NCI-H128 (cell line): ENCODE measurements around the gene CERS6.

Experiments used
- DNase-seq: peaks from one replicate; lab custom pipeline; 2025; ENCODE audit not compliant: unreplicated experiment; lab: John Stamatoyannopoulos, UW

Gene CERS6

GRCh38 chr2:168528469-168528868 is 72.4 kb downstream of the CERS6 start:
- DNase-seq = no peak

DNA sequence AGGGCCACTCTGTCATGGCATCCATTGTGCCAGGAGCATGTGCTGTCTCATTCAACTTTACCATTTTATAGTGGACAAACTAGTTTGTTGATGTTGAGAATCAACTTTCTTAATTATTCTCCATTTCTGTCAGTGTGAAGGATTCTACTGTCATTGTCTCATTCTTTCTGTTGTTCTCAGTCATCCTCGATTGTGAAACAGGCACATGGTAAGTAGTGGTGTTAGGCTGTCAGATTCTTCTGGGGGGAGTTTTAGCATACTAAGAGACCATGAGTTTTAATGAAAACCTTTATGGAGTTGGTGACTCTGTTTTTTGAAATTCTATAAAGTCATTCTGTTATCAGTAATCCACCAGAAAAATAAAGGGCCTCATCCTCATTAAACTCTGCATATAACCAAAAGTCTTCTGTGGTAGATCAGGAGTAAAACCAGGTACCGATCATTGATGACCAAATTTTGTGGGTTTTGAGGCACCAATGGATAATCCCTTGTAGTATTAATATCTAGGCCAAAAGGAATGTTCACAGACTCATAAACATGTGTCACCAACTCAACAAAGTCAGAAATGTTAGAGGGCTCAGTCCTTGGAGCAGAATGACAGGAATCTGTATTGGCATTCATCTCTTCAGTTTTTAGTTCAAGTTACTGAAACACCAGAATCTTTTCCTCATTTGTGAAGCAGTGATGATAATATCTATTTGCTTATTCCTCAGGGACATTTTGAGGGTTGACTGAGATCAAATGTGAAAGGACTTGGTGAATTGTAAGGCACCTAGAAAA is 73.2 kb downstream of the CERS6 start:
- DNase-seq = no peak

GRCh38 chr2:168529900-168530561 is 74.0 kb downstream of the CERS6 start:
- no peak for DNase-seq

DNA sequence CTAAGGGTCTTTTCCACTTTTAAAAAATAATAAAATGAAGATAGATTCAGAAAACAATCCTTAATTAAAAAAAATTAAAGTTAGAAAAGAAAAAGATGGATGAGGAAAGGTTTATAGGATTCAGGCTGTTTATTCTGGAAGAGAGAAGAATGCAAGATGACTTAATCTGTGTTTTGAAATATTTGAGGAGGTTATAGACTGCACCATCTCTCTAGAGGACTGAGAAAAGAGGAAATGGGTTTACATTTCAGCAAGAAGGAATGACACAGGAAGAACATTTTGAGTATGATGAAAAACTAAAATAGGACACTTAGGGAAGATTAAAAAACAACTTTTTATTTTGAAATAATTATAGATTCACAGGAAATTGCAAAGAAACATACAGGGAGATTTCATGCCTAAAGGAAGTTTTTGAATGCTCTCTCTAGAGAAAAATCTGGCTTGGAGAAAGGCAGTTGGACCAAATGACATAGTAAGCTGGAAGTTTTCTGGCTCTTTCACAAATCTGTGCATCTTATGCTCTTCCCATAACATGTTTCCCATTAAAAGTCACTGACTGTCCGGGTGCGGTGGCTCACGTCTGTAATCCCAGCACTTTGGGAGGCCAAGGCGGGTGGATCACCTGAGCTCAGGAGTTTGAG is 75.0 kb downstream of the CERS6 start:
- no peak for DNase-seq

DNA sequence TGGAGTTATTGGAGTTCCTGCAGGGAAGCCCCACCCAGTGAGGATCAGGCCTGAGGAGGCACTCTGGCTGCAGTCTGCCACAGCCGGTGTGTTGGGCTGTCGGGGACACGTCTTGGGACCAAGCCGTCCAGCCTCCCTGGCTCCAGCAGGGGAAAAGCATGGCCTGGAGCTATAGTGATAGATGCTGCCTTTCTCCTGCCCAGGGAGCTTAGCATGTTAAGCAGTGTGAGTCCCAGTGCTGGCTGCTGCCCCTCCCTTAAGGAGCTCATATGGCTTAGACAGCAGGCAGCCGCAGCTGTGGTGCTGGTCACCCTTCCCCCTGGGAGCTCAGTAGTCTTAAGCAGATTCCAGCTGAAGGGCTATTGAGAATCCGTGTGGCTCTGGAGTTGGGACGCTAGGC is 78.9 kb downstream of the CERS6 start:
- no peak for DNase-seq

DNA sequence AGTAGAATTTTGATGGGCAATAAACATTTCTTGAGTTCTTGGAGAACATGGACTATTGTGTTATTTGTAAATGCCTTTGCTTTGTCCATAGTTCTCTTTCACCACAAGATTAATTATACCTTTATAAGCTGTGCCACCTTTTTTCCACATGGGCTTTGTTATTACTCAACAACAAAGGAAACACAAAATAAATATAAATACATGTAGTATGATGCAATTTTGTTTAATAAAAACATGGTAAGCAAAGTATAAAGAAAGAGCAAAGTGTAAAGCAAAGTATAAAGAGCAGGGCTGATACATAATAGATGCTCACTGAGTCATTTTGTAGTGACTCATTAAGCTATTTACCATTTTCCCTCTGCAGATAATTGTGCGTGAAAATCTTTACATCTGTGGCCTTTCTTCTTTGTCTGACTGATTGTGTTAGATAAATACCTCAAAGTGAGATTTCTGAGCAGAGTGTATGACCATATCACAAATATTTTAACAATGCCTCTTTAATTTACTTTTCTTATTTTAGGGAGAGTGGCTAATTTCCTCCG is 80.9 kb downstream of the CERS6 start:
- no peak for DNase-seq

DNA sequence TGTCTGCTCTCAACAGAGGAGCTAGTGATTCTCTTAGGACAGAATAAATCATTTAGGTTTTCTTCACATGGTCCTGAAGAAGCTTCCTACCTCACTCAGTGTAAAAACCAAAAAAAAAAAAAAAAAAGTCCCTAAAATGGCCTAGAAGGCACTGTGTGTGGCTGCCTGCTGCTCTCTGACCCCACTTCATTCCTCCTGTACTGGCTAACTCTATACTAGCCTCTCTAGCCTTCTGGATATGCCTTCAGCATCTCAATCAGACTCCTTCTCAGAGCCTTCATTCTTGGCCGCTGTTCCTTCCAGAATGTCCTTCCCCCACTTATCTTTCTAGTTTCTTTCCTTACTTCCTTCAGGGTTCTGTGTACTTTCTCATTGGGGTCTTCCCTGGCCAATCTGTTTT is 82.1 kb downstream of the CERS6 start:
- DNase-seq = no peak

GRCh38 chr2:168538534-168538933 is 82.5 kb downstream of the CERS6 start:
- DNase-seq = no peak

- no peak for DNase-seq
Observed at GRCh38 chr2:168539945-168540344, 83.9 kb downstream of the CERS6 start.

- no peak for DNase-seq
Observed at GRCh38 chr2:168541858-168542257, 85.8 kb downstream of the CERS6 start.

DNA sequence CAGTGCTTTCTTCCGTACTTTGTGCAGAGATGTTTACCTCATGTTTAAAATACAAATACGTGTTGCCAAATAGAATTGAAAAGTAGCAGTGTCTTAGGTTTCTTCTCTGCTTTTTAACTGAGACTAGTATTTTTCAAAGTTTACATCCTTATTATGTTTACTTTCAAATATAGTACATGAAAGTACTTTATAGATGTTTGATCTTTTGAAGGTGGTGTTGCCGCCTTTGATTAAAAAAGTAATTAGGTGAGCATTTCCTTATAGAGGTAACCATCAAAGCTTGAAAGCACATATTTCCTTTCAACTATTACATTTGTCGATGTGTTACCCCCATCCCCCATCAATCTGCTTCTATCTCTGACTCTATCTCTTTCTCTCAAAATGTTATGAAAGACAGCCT is 87.0 kb downstream of the CERS6 start:
- no peak for DNase-seq

- no peak for DNase-seq
Observed at GRCh38 chr2:168543935-168544334, 87.9 kb downstream of the CERS6 start.

DNA sequence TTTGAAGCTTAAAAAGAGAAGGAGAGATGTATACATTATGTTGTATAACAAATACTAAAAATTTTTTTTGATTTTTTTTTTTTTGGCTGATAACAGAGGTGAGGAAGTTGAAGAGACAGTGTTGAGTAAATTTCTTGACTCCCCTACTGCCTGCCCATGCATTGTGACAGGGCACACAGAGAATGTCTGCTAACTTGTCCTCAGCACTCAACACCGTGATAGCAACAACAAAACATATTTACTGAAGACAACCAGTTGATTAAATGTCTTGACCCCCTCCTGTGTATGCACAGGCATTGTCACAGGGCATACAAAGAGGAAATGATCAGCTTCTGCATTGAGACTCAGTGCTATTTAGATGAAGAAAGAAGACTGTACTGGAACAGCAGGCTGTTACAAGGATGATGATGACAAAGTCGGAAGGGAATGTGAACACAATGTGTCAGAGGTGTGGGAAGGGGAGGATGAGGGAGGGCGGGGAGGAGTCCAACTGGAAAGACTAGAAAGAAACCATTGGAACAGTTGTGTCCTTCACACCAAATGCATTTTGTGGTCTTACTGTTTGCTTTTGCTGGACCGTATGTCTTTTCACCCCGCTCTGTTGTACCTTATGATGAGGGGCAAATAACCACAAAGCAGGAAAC is 89.5 kb downstream of the CERS6 start:
- DNase-seq = no peak

GRCh38 chr2:168550670-168551069 is 94.6 kb downstream of the CERS6 start:
- DNase-seq = no peak

DNA sequence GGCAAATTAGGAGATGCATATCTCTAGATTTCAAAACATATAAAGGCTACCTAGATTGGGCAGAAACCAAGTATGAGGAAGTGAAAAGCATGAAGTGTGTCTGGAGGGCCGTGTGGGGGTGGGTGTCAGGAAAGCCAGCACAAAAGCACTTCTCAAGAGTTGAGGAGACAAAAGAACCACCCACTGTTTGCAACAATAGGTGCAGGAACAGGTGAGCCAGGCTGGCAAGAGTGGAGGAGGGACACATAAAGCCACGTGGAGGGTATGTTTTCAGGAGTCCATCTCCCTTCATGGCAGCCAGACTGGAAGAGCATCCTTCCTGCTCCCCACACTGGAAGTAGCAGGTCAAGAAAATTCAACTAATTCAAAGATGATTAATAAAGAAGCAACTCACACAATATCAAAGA is 96.4 kb downstream of the CERS6 start:
- DNase-seq = peak; percentile 37

- no peak for DNase-seq
Observed at GRCh38 chr2:168555283-168555682, 99.2 kb downstream of the CERS6 start.

DNA sequence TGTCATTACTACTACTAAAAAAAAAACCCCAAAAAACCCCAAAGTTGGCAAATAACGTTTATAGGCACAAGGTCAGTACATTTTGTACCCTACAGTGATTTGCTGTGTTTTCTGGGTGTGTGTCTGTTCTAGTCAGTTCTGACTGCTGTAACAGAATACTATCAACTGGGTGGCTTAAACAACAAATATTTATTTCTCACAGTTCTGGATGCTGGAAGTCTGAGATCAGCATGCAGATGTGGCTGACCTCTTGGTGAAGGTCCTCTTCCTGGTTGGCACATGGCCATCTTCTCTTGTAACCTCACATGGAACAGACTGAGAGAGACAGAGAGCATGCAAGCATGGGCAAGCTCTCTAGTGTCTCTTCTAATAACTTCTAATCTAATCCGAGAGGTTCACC is 103.1 kb downstream of the CERS6 start:
- no peak for DNase-seq

GRCh38 chr2:168560817-168561499 is 104.9 kb downstream of the CERS6 start:
- no peak for DNase-seq

GRCh38 chr2:168561991-168562390 is 105.9 kb downstream of the CERS6 start:
- DNase-seq = no peak

GRCh38 chr2:168562971-168563370 is 106.9 kb downstream of the CERS6 start:
- DNase-seq = no peak

GRCh38 chr2:168564641-168565040 is 108.6 kb downstream of the CERS6 start:
- DNase-seq = no peak
